Measurements from ENCODE around the gene ARPC2. TPM values are rescaled to one million over a fixed set of nuclear protein-coding genes. Genes with fewer than 3 reads are reported as not detected.

ARPC2 gene
- total RNA-seq, 1 experiment from 2014 or later, result 187 TPM

DNA sequence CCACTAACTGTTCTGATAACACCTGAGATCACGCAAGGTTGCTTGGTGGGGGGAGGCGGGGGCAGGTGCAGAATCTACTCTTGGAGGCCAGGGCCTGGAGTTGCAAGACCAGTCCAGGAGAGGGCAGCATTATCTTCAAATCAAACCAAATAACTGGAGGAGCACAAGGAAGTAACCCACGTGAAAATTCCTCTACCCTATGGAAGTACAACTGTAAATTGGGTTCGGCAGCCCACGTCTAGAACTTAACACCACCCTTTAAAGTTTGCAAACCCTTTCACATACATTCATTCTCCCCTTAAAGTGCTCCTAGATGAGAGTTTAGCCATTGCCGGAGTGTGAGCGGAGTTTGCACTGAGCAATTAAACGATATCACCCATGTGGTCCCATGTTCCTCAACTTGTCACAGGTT, 30.6 kb upstream of the ARPC2 start (continued):
- TF ChIP-seq POLR2A (IDR thresholded peaks at IDR 0.05; ENCODE audit: borderline replicate concordance, extremely low read depth, insufficient read depth, insufficient read length) (no peak), CBX3 (IDR thresholded peaks at IDR 0.05; ENCODE audit: low read depth) (0 out of 2 replicates have a peak, but pooled peaks have one; percentile 7)

DNA sequence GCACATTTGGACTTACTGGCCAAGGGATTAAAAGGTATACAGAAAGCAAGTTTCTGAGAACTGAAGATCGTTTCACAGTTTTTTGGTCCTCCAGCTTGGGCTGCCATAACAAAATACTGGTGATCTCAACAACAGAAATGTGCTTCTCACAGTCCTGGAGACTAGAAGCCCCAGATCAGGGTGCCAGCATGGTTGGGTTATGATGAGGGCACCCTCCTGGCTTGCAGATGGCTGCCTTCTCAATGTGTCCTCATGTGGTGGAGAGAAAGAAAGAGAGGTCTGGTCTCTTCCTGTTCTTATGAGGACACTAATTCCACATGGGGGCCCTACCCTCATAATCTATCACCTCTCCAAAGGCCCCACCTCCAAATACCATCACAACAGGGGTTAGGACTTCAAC, 30.1 kb upstream of the ARPC2 start:
- peak; percentile 18; the same call in 1 of the 2 replicates for ATAC-seq
- BruUV-seq (replicated peaks), result no TSS peak
- H3K4me2 ChIP-seq (ENCODE audit: low read length), result peak overlapping the region; percentile 38

More for the DNA sequence above, 30.1 kb upstream of the ARPC2 start:
- H2AFZ ChIP-seq (ENCODE audit: low read depth, low read length, poor library complexity, severe bottlenecking), result peak overlapping the region; percentile 93
- H3K27me3 ChIP-seq (ENCODE audit: insufficient read depth, low read length), result no peaks in the 10 kb centered on the region
- no peak for DNase-seq (ENCODE audit: low read depth, low spot score)
- H3K4me3 ChIP-seq (replicated peaks in 1 of 2; ENCODE audit: low read depth in 1 of 2, low read length in 2 of 2), result no peak overlapping the region
- H3K79me2 ChIP-seq (ENCODE audit: insufficient read depth, low read length), result no peaks in the 10 kb centered on the region
- ChIA-PET RAD21 (ENCODE audit: low non-redundant PET in 1 of 2, low total read pairs in 2 of 2, uncharacterized antibody in 2 of 2, unreplicated experiment in 2 of 2) (no interaction called here), CTCF (interaction anchor here (1.1 to 1.6 kb wide), 2 partner anchors 84 to 209 kb away, joined by 3 read pairs; no protein-coding TSS in a partner anchor), POLR2A (no interaction called here)
- H3K9ac ChIP-seq (ENCODE audit: low read length), result no peak overlapping the region
- no peaks in the 10 kb centered on the region for H3K9me2 ChIP-seq (ENCODE audit: insufficient read depth)
- intact Hi-C loops (cut with micrococcal nuclease), result loop anchor here (1.0 to 5.0 kb wide), 4 partner anchors 70 to 280 kb away; partner anchors contain the start of genes AAMP and PNKD
- no peaks in the 10 kb centered on the region for H4K20me1 ChIP-seq (ENCODE audit: insufficient read depth)
- H3K4me1 ChIP-seq (ENCODE audit: control insufficient read depth in 1 of 2, insufficient read depth in 2 of 2, low read length in 2 of 2), result peaks cover 0 to 8% of the 10 kb centered on the region in 2 experiments; a peak in 2 of 4 replicates
- no peaks in the 10 kb centered on the region for H3K9me3 ChIP-seq (ENCODE audit: control insufficient read depth in 1 of 2, insufficient read depth in 1 of 2, low read depth in 1 of 2, low read length in 2 of 2)
- H3K27ac ChIP-seq (ENCODE audit: low read depth, low read length), result no peak overlapping the region
- no peak for TF ChIP-seq POLR2A (IDR thresholded peaks at IDR 0.05; ENCODE audit: borderline replicate concordance, extremely low read depth, insufficient read depth, insufficient read length)
- TF ChIP-seq, protein P1, sequence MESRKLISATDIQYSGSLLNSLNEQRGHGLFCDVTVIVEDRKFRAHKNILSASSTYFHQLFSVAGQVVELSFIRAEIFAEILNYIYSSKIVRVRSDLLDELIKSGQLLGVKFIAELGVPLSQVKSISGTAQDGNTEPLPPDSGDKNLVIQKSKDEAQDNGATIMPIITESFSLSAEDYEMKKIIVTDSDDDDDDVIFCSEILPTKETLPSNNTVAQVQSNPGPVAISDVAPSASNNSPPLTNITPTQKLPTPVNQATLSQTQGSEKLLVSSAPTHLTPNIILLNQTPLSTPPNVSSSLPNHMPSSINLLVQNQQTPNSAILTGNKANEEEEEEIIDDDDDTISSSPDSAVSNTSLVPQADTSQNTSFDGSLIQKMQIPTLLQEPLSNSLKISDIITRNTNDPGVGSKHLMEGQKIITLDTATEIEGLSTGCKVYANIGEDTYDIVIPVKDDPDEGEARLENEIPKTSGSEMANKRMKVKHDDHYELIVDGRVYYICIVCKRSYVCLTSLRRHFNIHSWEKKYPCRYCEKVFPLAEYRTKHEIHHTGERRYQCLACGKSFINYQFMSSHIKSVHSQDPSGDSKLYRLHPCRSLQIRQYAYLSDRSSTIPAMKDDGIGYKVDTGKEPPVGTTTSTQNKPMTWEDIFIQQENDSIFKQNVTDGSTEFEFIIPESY (IDR thresholded peaks at IDR 0.05; ENCODE audit: extremely low read depth, insufficient replicate concordance, low read length), result no peak
- TF ChIP-seq, protein P2, sequence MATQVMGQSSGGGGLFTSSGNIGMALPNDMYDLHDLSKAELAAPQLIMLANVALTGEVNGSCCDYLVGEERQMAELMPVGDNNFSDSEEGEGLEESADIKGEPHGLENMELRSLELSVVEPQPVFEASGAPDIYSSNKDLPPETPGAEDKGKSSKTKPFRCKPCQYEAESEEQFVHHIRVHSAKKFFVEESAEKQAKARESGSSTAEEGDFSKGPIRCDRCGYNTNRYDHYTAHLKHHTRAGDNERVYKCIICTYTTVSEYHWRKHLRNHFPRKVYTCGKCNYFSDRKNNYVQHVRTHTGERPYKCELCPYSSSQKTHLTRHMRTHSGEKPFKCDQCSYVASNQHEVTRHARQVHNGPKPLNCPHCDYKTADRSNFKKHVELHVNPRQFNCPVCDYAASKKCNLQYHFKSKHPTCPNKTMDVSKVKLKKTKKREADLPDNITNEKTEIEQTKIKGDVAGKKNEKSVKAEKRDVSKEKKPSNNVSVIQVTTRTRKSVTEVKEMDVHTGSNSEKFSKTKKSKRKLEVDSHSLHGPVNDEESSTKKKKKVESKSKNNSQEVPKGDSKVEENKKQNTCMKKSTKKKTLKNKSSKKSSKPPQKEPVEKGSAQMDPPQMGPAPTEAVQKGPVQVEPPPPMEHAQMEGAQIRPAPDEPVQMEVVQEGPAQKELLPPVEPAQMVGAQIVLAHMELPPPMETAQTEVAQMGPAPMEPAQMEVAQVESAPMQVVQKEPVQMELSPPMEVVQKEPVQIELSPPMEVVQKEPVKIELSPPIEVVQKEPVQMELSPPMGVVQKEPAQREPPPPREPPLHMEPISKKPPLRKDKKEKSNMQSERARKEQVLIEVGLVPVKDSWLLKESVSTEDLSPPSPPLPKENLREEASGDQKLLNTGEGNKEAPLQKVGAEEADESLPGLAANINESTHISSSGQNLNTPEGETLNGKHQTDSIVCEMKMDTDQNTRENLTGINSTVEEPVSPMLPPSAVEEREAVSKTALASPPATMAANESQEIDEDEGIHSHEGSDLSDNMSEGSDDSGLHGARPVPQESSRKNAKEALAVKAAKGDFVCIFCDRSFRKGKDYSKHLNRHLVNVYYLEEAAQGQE (IDR thresholded peaks at IDR 0.05; ENCODE audit: low read depth), result no peak
- TF ChIP-seq SRF (IDR thresholded peaks at IDR 0.05; ENCODE audit: low read depth), result no peak
- TF ChIP-seq SIN3A (IDR thresholded peaks at IDR 0.05; ENCODE audit: low read depth), result no peak
- no peak for TF ChIP-seq SP1 (IDR thresholded peaks at IDR 0.05; ENCODE audit: low read depth)
- TF ChIP-seq, protein P3, sequence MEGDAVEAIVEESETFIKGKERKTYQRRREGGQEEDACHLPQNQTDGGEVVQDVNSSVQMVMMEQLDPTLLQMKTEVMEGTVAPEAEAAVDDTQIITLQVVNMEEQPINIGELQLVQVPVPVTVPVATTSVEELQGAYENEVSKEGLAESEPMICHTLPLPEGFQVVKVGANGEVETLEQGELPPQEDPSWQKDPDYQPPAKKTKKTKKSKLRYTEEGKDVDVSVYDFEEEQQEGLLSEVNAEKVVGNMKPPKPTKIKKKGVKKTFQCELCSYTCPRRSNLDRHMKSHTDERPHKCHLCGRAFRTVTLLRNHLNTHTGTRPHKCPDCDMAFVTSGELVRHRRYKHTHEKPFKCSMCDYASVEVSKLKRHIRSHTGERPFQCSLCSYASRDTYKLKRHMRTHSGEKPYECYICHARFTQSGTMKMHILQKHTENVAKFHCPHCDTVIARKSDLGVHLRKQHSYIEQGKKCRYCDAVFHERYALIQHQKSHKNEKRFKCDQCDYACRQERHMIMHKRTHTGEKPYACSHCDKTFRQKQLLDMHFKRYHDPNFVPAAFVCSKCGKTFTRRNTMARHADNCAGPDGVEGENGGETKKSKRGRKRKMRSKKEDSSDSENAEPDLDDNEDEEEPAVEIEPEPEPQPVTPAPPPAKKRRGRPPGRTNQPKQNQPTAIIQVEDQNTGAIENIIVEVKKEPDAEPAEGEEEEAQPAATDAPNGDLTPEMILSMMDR (IDR thresholded peaks at IDR 0.05 in 2 of 3, conservative IDR thresholded peaks at IDR 0.05 in 1 of 3; ENCODE audit: borderline replicate concordance in 1 of 3, insufficient read depth in 1 of 3, low read depth in 2 of 3, low read length in 2 of 3), result no peak
- no peak for TF ChIP-seq CEBPB (IDR thresholded peaks at IDR 0.05; ENCODE audit: low read depth)
- no peaks in the 10 kb centered on the region for H3K36me3 ChIP-seq (ENCODE audit: control insufficient read depth in 1 of 2, insufficient read depth in 2 of 2, low read length in 2 of 2)

Measured in HCT116 (cell line).